CD14-positive monocyte (primary cell): Measurements from ENCODE around the gene VSIR. TPM values are rescaled to one million over a fixed set of nuclear protein-coding genes. Genes with fewer than 3 reads are reported as not detected.

Experiments
- DNase-seq, 3 donors: peaks; one replicate each; pipeline ENCODE4 v3.0.0-alpha.2; 2011 to 2022
- H2AFZ ChIP-seq: 2 replicates; pipeline ENCODE4 v1.6.0; 2012; ENCODE audit warnings: mild to moderate bottlenecking, low read depth, low read length, inconsistent platforms; ENCODE audit not compliant: insufficient read depth, poor library complexity, severe bottlenecking
- H3K27ac ChIP-seq, 2 donors: 1 replicate in 1 of 2; 2 replicates in 1 of 2; pipeline ENCODE4 v1.5.1; 2012 to 2013; ENCODE audit warnings: low read length in 2 of 2, control low read depth in 1 of 2, inconsistent platforms in 1 of 2, low read depth in 1 of 2, mild to moderate bottlenecking in 1 of 2
- H3K27me3 ChIP-seq, 2 donors: one replicate each; pipeline versions ENCODE4 v1.6.0 to v1.6.1; 2011 to 2013; ENCODE audit warnings: low read length in 2 of 2; ENCODE audit not compliant: control insufficient read depth in 2 of 2, insufficient read depth in 2 of 2
- H3K36me3 ChIP-seq, 2 donors: replicated peaks in 1 of 2; 1 replicate in 1 of 2; 2 replicates in 1 of 2; pipeline versions ENCODE4 v1.5.1 to v1.6.1; 2012 to 2013; ENCODE audit warnings: low read length in 2 of 2, control low read depth in 1 of 2, inconsistent platforms in 1 of 2, mild to moderate bottlenecking in 1 of 2; ENCODE audit not compliant: insufficient read depth in 2 of 2, control insufficient read depth in 1 of 2
- H3K4me1 ChIP-seq, 2 donors: 1 replicate in 1 of 2; 2 replicates in 1 of 2; pipeline versions ENCODE4 v1.5.1 to v1.6.1; 2012 to 2013; ENCODE audit warnings: low read length in 2 of 2, control low read depth in 1 of 2, inconsistent platforms in 1 of 2, mild to moderate bottlenecking in 1 of 2, moderate library complexity in 1 of 2; ENCODE audit not compliant: insufficient read depth in 2 of 2, control insufficient read depth in 1 of 2
- H3K4me2 ChIP-seq: replicated peaks from 2 replicates; pipeline ENCODE3; 2012; ENCODE audit warnings: low read length, moderate library complexity, mild to moderate bottlenecking; ENCODE audit not compliant: poor library complexity, severe bottlenecking; ENCODE audit errors: extremely low read depth
- H3K4me3 ChIP-seq, 3 experiments: fragments of 200-600 bp in 1 of 3; sonication (generic) in 1 of 3; replicated peaks in 1 of 3; 1 replicate in 2 of 3; 2 replicates in 1 of 3; pipeline ENCODE4 v1.5.1; 2011 to 2013; ENCODE audit warnings: low read length in 3 of 3, mild to moderate bottlenecking in 3 of 3, control low read depth in 2 of 3, low read depth in 2 of 3, inconsistent platforms in 1 of 3, moderate library complexity in 1 of 3
- H3K79me2 ChIP-seq: 2 replicates; pipeline ENCODE4 v1.6.0; 2012; ENCODE audit warnings: mild to moderate bottlenecking, control low read depth, inconsistent platforms, low read length, moderate library complexity; ENCODE audit not compliant: insufficient read depth
- H3K9ac ChIP-seq: 2 replicates; pipeline ENCODE4 v1.6.0; 2017; ENCODE audit warnings: low read length, mild to moderate bottlenecking; ENCODE audit not compliant: insufficient read depth, poor library complexity, severe bottlenecking
- H3K9me3 ChIP-seq, 2 donors: replicated peaks in 1 of 2; 1 replicate in 1 of 2; 2 replicates in 1 of 2; pipeline versions ENCODE4 v1.5.1 to v1.6.1; 2012 to 2013; ENCODE audit warnings: low read length in 2 of 2, control low read depth in 1 of 2; ENCODE audit not compliant: control insufficient read depth in 1 of 2, insufficient read depth in 1 of 2
- H4K20me1 ChIP-seq: 2 replicates; pipeline ENCODE4 v1.6.0; 2012; ENCODE audit warnings: mild to moderate bottlenecking, low read length, control low read depth, moderate library complexity; ENCODE audit not compliant: insufficient read depth
- H3K27ac Mint-ChIP-seq, 7 donors: one replicate each; pipeline ENCODE4 v1.8.0; 2020; ENCODE audit warnings: mild to moderate bottlenecking in 7 of 7, mixed read lengths in 7 of 7, moderate library complexity in 6 of 7, inconsistent platforms in 2 of 7
- H3K27me3 Mint-ChIP-seq, 3 donors: one replicate each; pipeline ENCODE4 v1.8.0; 2021 to 2022; ENCODE audit warnings: low read depth in 3 of 3, mild to moderate bottlenecking in 3 of 3, mixed read lengths in 3 of 3, moderate library complexity in 3 of 3, inconsistent platforms in 1 of 3
- H3K36me3 Mint-ChIP-seq, 2 donors: one replicate each; pipeline ENCODE4 v1.8.0; 2020; ENCODE audit warnings: mixed read lengths in 2 of 2, inconsistent platforms in 1 of 2, mild to moderate bottlenecking in 1 of 2
- H3K4me1 Mint-ChIP-seq: one replicate; pipeline ENCODE4 v1.8.0; 2020; ENCODE audit warnings: mild to moderate bottlenecking, mixed read lengths
- H3K4me3 Mint-ChIP-seq, 2 donors: one replicate each; pipeline ENCODE4 v1.8.0; 2020; ENCODE audit warnings: mild to moderate bottlenecking in 2 of 2, mixed read lengths in 2 of 2, moderate library complexity in 1 of 2
- H3K9me3 Mint-ChIP-seq, 7 donors: one replicate each; pipeline ENCODE4 v1.8.0; 2020 to 2022; ENCODE audit warnings: mixed read lengths in 7 of 7, mild to moderate bottlenecking in 6 of 7, moderate library complexity in 6 of 7, inconsistent platforms in 2 of 7
- WGBS: methylation state at CpG from one replicate; pipeline ENCODE4 v1.1.5; 2013; ENCODE audit warnings: missing lambda C conversion rate; ENCODE audit not compliant: insufficient coverage; 5-methylcytosine and 5-hydroxymethylcytosine counted together
- intact Hi-C, 2 donors: fragments of 100-400 bp; cut with micrococcal nuclease; formaldehyde crosslinking; loops; one replicate each; pipeline versions ENCODE4 v1.15.0 to v1.15.1; 2023
- polyA plus RNA-seq, 3 donors: library from polyadenylated mRNA; depleted of rRNA in 1 of 3; unstranded in 2 of 3; stranded (reverse) in 1 of 3; fragments of 300-500 nt in 2 of 3; fragments of >200 nt in 1 of 3; fragmentation: Illumina TruSeq in 2 of 3; gene quantifications; 1 replicate in 2 of 3; 2 replicates in 1 of 3; pipeline ENCODE4 v1.2.3, GENCODE V29; 2012 to 2021
- TF ChIP-seq, protein P1 (sequence below): fragments of 200-600 bp; IDR thresholded peaks from one replicate; pipeline ENCODE4 v1.8.0; 2022; ENCODE audit warnings: antibody characterized with exemption, mild to moderate bottlenecking

The VSIR gene
- polyA plus RNA-seq, 3 donors: 635 to 1,133 (median 801) TPM

DNA sequence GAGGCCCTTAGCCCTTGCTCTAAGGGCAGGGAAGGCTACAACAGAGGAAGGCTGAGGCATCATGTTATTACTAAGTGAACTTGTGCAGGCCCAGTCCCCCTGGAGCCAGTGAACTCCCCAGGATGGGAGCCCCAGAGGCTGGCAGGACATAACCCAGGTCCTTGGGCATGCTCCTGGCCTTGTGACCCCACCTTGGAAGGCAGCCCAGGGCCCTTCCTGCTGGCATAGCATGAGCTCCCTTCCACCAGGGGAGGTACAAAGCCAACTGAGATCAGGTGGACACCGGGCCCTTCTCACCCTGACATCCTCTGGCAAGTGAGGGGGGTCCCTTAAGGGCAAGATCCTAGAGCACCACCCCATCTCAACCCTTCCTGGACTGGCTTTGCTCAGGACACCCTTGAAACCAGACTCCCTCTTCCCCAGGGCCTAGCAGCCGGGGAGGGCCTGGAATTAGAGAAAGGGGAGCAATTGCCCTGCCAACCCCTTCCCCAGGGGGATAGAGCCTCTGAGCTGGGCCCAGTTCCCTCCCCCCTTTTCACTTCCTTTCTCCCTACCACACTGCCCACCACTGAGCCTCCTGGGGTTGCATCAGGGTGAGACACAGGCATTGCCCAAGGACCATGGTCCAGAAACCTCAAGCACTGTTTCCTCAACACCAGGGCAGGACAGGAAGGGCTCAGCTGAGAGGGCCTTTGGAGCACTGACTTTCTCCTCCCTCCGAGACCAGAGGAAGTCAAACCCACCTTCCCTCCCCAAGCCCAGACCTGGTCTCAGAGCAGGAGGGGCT, 1.8 kb upstream of the VSIR start:
- Mint-ChIP-seq H3K27ac (peak overlapping the region; percentile 94 to 97 (median 96)), H3K4me3 (peak overlapping the region; percentile 97 to 99), H3K9me3 (peaks cover 0 to 7% (median 0%) of the 10 kb centered on the region in 7 donors), H3K27me3 (peaks cover 0 to 5% (median 2%) of the 10 kb centered on the region in 3 donors), H3K36me3 (peaks cover 20 to 35% of the 10 kb centered on the region in 2 donors), H3K4me1 (peaks cover 80% of the 10 kb centered on the region)
- peak; percentile 89 to 96 (median 93) for DNase-seq
- Histone ChIP-seq H2AFZ (no peak overlapping the region), H3K27me3 (no peaks in the 10 kb centered on the region), H3K9me3 (no peaks in the 10 kb centered on the region), H3K79me2 (peaks cover 70% of the 10 kb centered on the region), H3K27ac (peak overlapping the region; percentile 88 to 92), H3K4me2 (peak overlapping the region; percentile 99), H3K36me3 (peaks cover 16 to 30% of the 10 kb centered on the region in 2 donors), H3K4me3 (peak overlapping the region; percentile 93 to 99 (median 98)), H3K4me1 (peaks cover 65 to 86% of the 10 kb centered on the region in 2 donors), H3K9ac (peak overlapping the region; percentile 93), H4K20me1 (peaks cover 35% of the 10 kb centered on the region)
- TF ChIP-seq, protein P1, sequence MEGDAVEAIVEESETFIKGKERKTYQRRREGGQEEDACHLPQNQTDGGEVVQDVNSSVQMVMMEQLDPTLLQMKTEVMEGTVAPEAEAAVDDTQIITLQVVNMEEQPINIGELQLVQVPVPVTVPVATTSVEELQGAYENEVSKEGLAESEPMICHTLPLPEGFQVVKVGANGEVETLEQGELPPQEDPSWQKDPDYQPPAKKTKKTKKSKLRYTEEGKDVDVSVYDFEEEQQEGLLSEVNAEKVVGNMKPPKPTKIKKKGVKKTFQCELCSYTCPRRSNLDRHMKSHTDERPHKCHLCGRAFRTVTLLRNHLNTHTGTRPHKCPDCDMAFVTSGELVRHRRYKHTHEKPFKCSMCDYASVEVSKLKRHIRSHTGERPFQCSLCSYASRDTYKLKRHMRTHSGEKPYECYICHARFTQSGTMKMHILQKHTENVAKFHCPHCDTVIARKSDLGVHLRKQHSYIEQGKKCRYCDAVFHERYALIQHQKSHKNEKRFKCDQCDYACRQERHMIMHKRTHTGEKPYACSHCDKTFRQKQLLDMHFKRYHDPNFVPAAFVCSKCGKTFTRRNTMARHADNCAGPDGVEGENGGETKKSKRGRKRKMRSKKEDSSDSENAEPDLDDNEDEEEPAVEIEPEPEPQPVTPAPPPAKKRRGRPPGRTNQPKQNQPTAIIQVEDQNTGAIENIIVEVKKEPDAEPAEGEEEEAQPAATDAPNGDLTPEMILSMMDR: no peak
- 8% methylated on average over 2 of the region's 3 CpGs for WGBS
- intact Hi-C loops: loop anchor here in 1 of 2 donors (5.0 to 10.0 kb wide), 2 partner anchors 32 to 400 kb away; no protein-coding TSS in a partner anchor

DNA sequence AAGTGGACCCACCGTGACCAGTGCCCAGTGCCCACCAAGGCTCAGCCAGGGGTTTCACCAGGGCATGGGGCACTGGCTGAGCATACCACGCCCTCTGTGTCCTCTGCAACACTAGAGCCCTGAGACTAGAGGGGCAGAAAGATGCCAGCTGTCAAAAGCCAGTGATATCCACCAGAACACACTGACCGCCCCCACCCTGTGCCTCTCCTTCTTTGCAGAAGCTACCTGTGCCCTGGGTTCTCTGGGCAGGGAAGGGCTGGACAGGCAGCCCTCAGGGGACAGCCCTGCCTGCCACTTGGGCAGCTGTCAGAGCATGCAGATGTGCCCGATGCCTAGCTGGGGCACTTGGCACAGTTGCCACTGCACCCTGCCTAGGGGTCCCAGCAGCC, 494 bp downstream of the VSIR start:
- Histone ChIP-seq H3K79me2 (peaks cover 93% of the 10 kb centered on the region), H2AFZ (no peak overlapping the region), H3K9me3 (no peaks in the 10 kb centered on the region), H3K4me2 (peak overlapping the region; percentile 99), H3K4me3 (peak overlapping the region; percentile 93 to 99 (median 98)), H3K4me1 (peaks cover 68 to 86% of the 10 kb centered on the region in 2 donors), H3K27ac (peak overlapping the region; percentile 90 to 92), H3K9ac (peak overlapping the region; percentile 93), H3K36me3 (peaks cover 32 to 47% of the 10 kb centered on the region in 2 donors), H3K27me3 (no peaks in the 10 kb centered on the region), H4K20me1 (peaks cover 58% of the 10 kb centered on the region)
- intact Hi-C loops: loop anchor here (2.0 to 10.0 kb wide), 4 partner anchors 22 to 398 kb away; no protein-coding TSS in a partner anchor
- Mint-ChIP-seq H3K4me1 (peaks cover 76% of the 10 kb centered on the region), H3K27ac (peak overlapping the region; percentile 68 to 98 (median 97)), H3K4me3 (peak overlapping the region; percentile 97 to 98), H3K36me3 (peaks cover 38 to 53% of the 10 kb centered on the region in 2 donors), H3K9me3 (peaks cover 0 to 5% (median 0%) of the 10 kb centered on the region in 7 donors), H3K27me3 (peaks cover 0 to 5% (median 2%) of the 10 kb centered on the region in 3 donors)
- no peak for DNase-seq
- TF ChIP-seq, protein P1: no peak
- 2% methylated on average over 4 of the region's 4 CpGs for WGBS
